ENCODE results near the gene TMEM238L. TPM values are rescaled to one million over a fixed set of nuclear protein-coding genes. Genes with fewer than 3 reads are reported as not detected.
A peak's percentile ranks its signal among the peaks of the same experiment; 100 is the strongest.

Gene TMEM238L
- total and polyA plus RNA-seq, 2 donors (not counting 1 experiment from before 2014, with no cell fraction given) = not detected

DNA sequence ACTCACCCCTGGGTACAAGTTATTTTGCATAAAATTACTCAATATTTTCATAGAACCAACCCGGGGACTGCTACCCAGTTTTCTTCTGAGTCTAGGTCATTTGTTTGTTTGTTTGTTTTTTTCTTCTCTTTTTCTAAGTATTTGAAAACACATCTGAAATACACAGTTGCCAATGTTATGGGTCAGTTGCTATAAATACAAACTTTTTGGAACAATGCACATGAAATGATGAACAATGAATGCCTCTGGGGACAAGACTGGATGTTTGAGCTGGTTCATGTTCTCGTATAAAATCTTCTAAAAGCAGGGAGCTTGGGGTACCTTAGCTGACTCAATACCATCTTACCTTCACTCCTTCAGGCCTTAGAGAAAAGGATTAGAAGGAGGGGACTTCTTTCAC lies 30.5 kb downstream of the TMEM238L start:
- H3K79me2 ChIP-seq (ENCODE audit: control insufficient read depth, insufficient read depth, low read length) = no peaks in the 10 kb centered on the region
- TF ChIP-seq CTCF (conservative IDR thresholded peaks at IDR 0.05 in 1 of 2, IDR thresholded peaks at IDR 0.05 in 1 of 2; ENCODE audit: low read depth in 1 of 2, low read length in 2 of 2) (no peak), EZH2 (IDR thresholded peaks at IDR 0.05; ENCODE audit: low read length, missing control alignments) (no peak)
- H3K4me3 ChIP-seq (replicated peaks in 1 of 4; ENCODE audit: control extremely low read depth in 1 of 4, insufficient read depth in 1 of 4, low read depth in 3 of 4, low read length in 4 of 4) = no peak overlapping the region
- no peaks in the 10 kb centered on the region for H4K20me1 ChIP-seq (ENCODE audit: control insufficient read depth, extremely low read depth, insufficient read depth, low read length)
- H3K27ac ChIP-seq (ENCODE audit: insufficient read depth, low read length) = no peak overlapping the region
- no peaks in the 10 kb centered on the region for H3K9me3 ChIP-seq (ENCODE audit: control insufficient read depth, insufficient read depth, low read depth, low read length)
- no peak overlapping the region for H3K4me2 ChIP-seq (ENCODE audit: extremely low read depth, insufficient read depth, low read length)
- H3K4me1 ChIP-seq (ENCODE audit: control insufficient read depth, extremely low read depth, insufficient read depth, low read length) = no peaks in the 10 kb centered on the region
- no peak overlapping the region for H2AFZ ChIP-seq (ENCODE audit: low read length)
- no peaks in the 10 kb centered on the region for H3K27me3 ChIP-seq (ENCODE audit: control insufficient read depth, insufficient read depth, low read length)
- H3K36me3 ChIP-seq (ENCODE audit: control insufficient read depth, insufficient read depth, low read length) = no peaks in the 10 kb centered on the region
- DNase-seq (ENCODE audit: low read depth in 2 of 2) = no peak
- no peak overlapping the region for H3K9ac ChIP-seq (ENCODE audit: insufficient read depth, low read length)

- Histone ChIP-seq H3K27me3 (ENCODE audit: control insufficient read depth, insufficient read depth, low read length) (no peaks in the 10 kb centered on the region), H3K4me3 (replicated peaks in 1 of 4; ENCODE audit: control extremely low read depth in 1 of 4, insufficient read depth in 1 of 4, low read depth in 3 of 4, low read length in 4 of 4) (no peak overlapping the region), H3K79me2 (ENCODE audit: control insufficient read depth, insufficient read depth, low read length) (no peaks in the 10 kb centered on the region), H4K20me1 (ENCODE audit: control insufficient read depth, extremely low read depth, insufficient read depth, low read length) (no peaks in the 10 kb centered on the region), H2AFZ (ENCODE audit: low read length) (no peak overlapping the region), H3K27ac (ENCODE audit: insufficient read depth, low read length) (no peak overlapping the region), H3K4me1 (ENCODE audit: control insufficient read depth, extremely low read depth, insufficient read depth, low read length) (no peaks in the 10 kb centered on the region), H3K9ac (ENCODE audit: insufficient read depth, low read length) (no peak overlapping the region), H3K9me3 (ENCODE audit: control insufficient read depth, insufficient read depth, low read depth, low read length) (no peaks in the 10 kb centered on the region), H3K36me3 (ENCODE audit: control insufficient read depth, insufficient read depth, low read length) (no peaks in the 10 kb centered on the region), H3K4me2 (ENCODE audit: extremely low read depth, insufficient read depth, low read length) (no peak overlapping the region)
- TF ChIP-seq EZH2 (IDR thresholded peaks at IDR 0.05; ENCODE audit: low read length, missing control alignments) (no peak), CTCF (conservative IDR thresholded peaks at IDR 0.05 in 1 of 2, IDR thresholded peaks at IDR 0.05 in 1 of 2; ENCODE audit: low read depth in 1 of 2, low read length in 2 of 2) (peak; percentile 49 to 81)
- DNase-seq (ENCODE audit: low read depth in 2 of 2) = peak in 1 of 2 donors; percentile 8
Measured at GRCh38 chr17:10772425-10773380, 31.2 kb downstream of the TMEM238L start.

- Histone ChIP-seq H3K9me3 (ENCODE audit: control insufficient read depth, insufficient read depth, low read depth, low read length) (no peaks in the 10 kb centered on the region), H3K27me3 (ENCODE audit: control insufficient read depth, insufficient read depth, low read length) (no peaks in the 10 kb centered on the region), H3K36me3 (ENCODE audit: control insufficient read depth, insufficient read depth, low read length) (no peaks in the 10 kb centered on the region), H3K4me1 (ENCODE audit: control insufficient read depth, extremely low read depth, insufficient read depth, low read length) (no peaks in the 10 kb centered on the region), H3K9ac (ENCODE audit: insufficient read depth, low read length) (no peak overlapping the region), H3K27ac (ENCODE audit: insufficient read depth, low read length) (no peak overlapping the region), H2AFZ (ENCODE audit: low read length) (no peak overlapping the region), H3K4me3 (replicated peaks in 1 of 4; ENCODE audit: control extremely low read depth in 1 of 4, insufficient read depth in 1 of 4, low read depth in 3 of 4, low read length in 4 of 4) (no peak overlapping the region), H3K79me2 (ENCODE audit: control insufficient read depth, insufficient read depth, low read length) (no peaks in the 10 kb centered on the region), H3K4me2 (ENCODE audit: extremely low read depth, insufficient read depth, low read length) (no peak overlapping the region), H4K20me1 (ENCODE audit: control insufficient read depth, extremely low read depth, insufficient read depth, low read length) (no peaks in the 10 kb centered on the region)
- TF ChIP-seq CTCF (conservative IDR thresholded peaks at IDR 0.05 in 1 of 2, IDR thresholded peaks at IDR 0.05 in 1 of 2; ENCODE audit: low read depth in 1 of 2, low read length in 2 of 2) (no peak), EZH2 (IDR thresholded peaks at IDR 0.05; ENCODE audit: low read length, missing control alignments) (no peak)
- DNase-seq (ENCODE audit: low read depth in 2 of 2) = no peak
Measured at GRCh38 chr17:10771148-10771547, 32.8 kb downstream of the TMEM238L start.

All from fibroblast of lung (primary cell).